Activated CD4-positive, alpha-beta T cell treated with anti-CD3 and anti-CD28 coated beads, Interleukin-2, Interleukin-4, amounts not matched to agents 100 ng/mL and 50 ng/mL, durations not matched to agents 16 hours and 8 hours (primary cell): Measurements from ENCODE around the gene ADAM23.

Source experiments
- DNase-seq: peaks from one replicate; pipeline ENCODE4 v3.0.0-alpha.2; 2020; ENCODE audit warnings: low spot score

Gene ADAM23

GRCh38 chr2:206443735-206444527 lies 599 bp downstream of the ADAM23 start:
- peak; percentile 11 for DNase-seq

GRCh38 chr2:206445948-206446347 lies 2.6 kb downstream of the ADAM23 start:
- DNase-seq, result no peak

- no peak for DNase-seq
Measured at GRCh38 chr2:206452242-206452641, 8.9 kb downstream of the ADAM23 start.

DNA sequence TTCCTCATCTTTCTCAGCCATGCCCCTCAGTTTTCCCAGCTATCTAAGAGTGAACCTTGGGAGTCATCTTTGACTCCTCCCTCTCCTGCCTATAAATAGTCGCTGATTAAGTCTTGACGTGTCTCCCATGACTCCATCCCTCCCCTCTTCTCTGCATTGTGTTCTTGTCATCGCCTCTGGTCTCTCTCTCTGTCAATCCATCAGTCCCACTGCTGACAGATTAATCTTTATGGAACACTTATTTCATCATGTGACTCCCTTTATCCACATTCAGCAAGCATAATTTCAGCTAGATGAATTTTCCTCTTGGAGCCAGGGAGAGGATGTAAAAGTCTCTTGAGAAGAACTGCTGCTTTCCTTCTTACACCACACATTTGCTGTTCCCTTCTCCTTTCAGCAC lies 9.4 kb downstream of the ADAM23 start:
- DNase-seq, result no peak

GRCh38 chr2:206456078-206456754 lies 12.9 kb downstream of the ADAM23 start:
- no peak for DNase-seq

- no peak for DNase-seq
Measured at GRCh38 chr2:206457188-206457634, 13.9 kb downstream of the ADAM23 start.

GRCh38 chr2:206462240-206462854 lies 19.0 kb downstream of the ADAM23 start:
- DNase-seq, result no peak

GRCh38 chr2:206463685-206464084 lies 20.4 kb downstream of the ADAM23 start:
- no peak for DNase-seq

DNA sequence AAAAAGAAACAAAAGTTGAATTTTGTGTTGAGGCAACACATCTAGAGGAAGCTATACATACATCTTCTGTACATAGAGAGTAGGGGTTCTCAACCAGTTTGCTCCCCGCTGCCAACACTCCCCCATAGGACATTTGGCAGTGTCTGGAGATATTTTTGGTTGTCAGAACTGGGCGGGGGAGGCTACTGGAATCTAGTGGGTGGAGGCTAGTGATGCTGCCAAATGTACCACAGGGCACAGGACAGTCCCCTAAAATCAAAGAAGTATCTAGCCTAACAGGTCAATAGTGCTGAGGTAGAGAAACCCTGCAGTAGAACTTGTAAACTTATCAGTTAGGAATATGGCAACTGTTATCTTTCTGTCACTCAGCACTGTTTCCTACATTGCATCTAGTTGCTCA lies 21.3 kb downstream of the ADAM23 start:
- DNase-seq, result no peak

DNA sequence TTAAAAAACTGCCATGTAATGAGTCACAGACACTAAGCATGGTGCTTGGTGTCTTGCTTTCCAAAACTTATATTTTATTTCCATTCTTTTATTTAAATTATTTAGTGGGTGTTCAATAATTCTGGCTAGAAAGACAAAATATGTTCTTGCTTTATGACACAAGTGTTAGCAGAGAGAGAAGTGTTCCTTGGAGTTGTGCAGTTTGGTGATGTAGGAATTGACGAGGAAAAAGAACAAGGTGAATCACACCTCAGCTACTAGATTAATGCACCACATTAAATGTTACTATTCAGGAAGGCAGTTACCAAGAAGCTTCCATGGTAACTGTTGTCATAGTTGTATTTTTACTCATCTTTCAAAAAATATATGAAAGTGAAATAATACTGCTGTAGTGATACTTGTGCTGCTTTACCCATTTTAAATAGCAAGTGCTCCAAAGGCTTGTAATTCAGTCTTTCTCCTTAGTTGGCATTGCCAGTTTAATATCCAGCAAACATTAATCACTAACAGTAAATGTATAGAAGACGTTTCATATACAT lies 28.3 kb downstream of the ADAM23 start:
- no peak for DNase-seq

DNA sequence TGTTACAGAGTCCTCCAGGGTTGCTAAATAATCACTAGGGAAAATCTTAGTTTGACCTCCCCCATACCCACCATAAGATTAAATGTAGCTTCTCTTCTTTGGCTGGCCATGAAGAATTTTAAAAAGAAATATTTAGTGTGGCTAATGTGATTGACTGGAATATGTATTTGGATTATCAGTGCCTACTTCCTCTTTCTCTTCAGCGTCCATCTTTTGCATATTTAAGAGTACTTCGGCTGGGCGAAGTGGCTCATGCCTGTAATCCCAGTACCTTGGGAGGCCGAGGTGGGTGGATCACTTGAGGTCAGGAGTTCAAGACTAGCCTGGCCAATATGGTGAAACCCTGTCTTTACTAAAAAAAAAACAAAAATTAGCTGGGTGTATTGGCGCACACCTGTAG lies 28.8 kb downstream of the ADAM23 start:
- no peak for DNase-seq

GRCh38 chr2:206474099-206474498 lies 30.8 kb downstream of the ADAM23 start:
- no peak for DNase-seq

DNA sequence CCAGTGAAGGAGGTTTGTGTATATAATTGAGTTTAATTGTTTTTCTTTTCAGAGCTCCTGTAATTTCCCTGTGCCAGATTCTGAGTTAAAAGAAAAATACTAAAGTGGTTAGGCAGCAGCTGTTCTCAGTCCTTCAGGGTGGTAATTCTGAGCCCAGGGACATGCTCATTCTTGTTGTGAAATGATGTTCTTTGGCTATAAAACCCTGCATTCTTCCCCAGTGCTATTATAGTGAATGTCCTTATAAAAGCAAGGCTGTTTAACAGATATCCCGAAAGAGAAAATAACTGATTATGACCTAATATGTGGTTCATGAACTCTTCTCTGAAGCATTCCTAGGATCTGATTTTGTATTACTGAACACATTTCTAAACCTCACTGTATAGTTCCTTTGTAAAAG lies 34.0 kb downstream of the ADAM23 start:
- DNase-seq, result no peak

- DNase-seq, result no peak
Measured at GRCh38 chr2:206478340-206478739, 35.0 kb downstream of the ADAM23 start.

DNA sequence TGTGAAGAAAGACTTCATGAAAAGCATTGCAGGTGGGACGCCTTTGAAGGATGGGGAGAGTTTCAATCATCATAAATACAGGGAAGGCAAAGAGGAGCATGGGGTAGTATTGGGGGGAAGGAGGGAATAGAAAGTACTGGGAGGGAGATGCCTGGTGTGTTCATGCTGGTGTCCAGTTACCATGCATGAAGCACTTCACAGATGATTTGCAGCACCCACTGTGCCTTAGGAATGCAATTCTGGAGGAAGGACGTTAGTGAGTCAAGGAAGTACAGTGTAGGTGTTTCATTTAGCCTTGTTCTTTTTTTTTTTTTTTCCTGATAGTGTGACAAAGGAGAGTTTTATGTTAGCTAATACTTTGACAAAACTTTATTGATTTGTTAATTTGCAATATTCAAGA lies 36.8 kb downstream of the ADAM23 start:
- no peak for DNase-seq

GRCh38 chr2:206480620-206481019 lies 37.3 kb downstream of the ADAM23 start:
- DNase-seq, result no peak

DNA sequence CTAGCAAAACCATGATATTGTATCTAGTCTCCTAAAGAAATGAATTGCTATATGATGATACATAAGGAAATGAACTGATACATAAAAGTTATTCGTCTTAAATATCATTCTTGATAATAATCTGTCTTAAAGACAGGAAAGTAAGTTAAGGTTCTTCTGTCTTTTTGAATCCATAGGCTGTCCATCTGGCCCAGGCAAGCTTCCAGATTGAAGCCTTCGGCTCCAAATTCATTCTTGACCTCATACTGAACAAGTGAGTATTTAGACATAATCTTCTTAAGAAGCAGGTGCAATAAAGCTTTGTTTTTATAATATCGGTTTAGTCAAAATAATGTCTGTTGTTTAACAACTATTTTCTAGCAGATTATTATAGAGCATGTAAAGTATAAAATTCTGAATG lies 37.7 kb downstream of the ADAM23 start:
- DNase-seq, result no peak

GRCh38 chr2:206482123-206482522 lies 38.8 kb downstream of the ADAM23 start:
- DNase-seq, result no peak

DNA sequence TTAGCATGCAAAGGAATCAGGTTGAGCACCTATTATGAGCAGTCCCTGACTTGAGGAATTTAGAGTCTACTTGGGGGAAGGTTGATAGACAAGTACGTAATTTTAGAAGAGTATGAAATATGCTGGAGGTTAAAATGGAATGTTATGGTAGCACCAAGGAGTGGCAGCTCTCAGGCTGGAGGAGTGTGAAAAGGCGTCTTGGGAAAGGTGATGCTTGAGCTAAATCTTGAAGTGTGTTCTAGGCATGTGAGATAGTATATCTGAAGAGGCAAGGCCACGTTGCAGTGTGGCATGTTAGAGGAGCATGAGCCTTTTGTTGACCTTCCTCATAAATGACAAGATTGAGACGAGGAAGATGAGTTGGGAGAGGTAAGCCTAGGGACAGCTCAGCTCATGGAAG lies 39.3 kb downstream of the ADAM23 start:
- no peak for DNase-seq

DNA sequence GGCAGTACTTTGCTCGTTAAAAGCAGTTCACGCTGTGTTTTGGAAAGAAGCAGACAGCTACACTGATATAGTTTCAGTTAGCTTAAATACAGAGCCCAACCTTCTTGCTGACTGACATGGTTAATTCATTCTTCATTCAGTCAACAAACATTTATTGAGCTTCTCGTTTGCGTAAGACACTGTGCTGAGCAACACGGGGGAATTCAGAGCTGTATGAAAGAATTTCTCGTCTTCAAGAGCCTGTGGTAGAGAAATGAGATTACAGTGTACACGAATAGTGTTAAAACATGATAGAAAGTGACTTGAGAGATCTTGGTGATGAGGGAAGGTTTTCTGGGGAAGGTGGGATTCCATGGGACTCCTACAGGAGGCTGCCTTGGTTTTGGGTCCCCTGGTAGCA lies 44.7 kb downstream of the ADAM23 start:
- DNase-seq, result no peak

DNA sequence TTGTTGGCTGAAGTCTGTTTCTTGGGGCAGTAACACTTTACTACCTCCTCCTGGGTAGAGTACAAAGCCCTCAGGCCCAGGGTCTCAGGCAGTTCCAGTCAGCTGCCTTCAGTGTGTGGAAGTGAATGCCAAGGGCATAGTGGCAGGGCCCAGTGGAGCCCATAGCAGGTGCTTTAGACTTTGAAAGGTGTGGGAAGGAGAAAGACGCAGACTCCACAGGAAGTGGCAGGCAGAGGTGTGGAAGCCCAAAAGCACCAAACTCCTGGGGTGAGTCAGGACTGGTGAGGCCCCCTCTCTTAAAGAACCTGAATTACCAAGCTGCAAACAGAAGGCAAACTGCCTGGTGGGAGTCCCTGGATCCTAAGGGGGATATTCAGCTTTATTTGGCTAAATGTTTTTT lies 45.3 kb downstream of the ADAM23 start:
- peak; percentile 28 for DNase-seq

- DNase-seq, result no peak
Measured at GRCh38 chr2:206494061-206494460, 50.7 kb downstream of the ADAM23 start.

DNA sequence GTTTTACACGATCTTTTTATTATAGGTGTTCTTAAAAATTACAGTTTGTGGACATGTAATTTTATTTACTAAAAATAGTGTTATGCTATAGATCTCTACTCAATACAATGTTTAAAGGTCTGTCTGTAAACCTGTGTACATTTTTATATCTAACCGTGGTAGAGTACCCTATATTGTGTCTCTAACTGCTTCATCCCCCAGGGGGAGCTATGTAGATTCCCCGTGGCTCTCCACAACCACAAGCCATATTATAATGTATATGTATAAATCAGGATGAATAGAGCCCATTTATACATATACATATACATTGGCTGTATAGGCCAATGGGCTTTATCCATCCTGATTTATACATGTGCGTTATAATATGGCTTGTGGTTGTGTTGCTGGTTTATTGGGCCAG lies 59.4 kb downstream of the ADAM23 start:
- DNase-seq, result no peak
